ENCODE data around the gene RS1.

The RS1 gene

DNA sequence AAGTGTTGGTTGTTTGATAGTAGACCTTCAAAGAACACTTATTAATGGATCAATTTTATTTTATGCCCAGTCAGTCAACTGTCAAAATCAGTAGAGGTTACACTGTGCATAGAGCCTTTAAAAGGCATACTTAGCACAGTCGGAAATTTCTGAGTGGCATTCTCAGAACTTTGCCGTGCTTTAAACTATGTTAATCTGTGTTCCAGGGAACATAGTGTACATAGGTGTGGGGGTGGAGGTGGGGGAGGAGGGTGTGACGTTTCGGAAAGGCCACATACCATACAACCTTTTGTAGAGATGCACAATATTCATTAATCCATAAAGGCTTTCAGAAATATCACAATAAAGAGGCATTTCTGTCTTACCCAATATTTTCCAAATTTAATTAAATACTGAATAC, 75.8 kb downstream of the RS1 start:
- no peak for DNase-seq

- no peak for DNase-seq
Observed at GRCh38 chrX:18594079-18594478, 77.8 kb downstream of the RS1 start.

DNA sequence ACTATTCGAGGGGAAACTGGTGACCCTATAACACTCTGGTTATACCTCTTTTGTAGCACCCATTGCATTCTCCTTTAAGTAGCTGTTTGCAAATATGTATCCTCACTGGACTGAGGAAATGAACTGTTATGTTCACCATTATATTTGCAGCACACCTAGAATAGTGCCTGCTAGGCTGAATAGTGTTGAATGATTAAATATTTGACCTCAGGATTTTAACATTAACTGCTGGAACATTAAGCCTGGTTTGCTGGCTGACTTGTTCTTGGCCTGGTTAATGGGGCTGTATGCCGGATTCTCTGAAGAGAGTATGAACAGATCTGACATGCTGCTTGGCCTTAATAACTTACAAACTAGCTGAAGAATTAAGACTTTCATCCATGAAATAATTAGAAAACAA, 80.1 kb downstream of the RS1 start:
- DNase-seq = no peak

Measured in CD4-positive, alpha-beta T cell treated with Interleukin-10 for 1 hour (primary cell).